GM12878 (cell line): ENCODE results near the gene MEGF9. TPM values are rescaled to one million over a fixed set of nuclear protein-coding genes. Genes with fewer than 3 reads are reported as not detected.

ENCODE experiments used
- ATAC-seq: fragments of 200-7000 bp; cut with Tn5 transposase; 3 replicates; pipeline ENCODE4 v1.9.1; 2020; ENCODE audit warnings: mild to moderate bottlenecking, moderate library complexity
- BruUV-seq: library from RNA; stranded (reverse); fragments of 400-500 nt; replicated peaks from 2 replicates; lab custom pipeline; 2021; lab: Mats Ljungman, UMichigan
- CTCF ChIA-PET: fragments of 300-600 bp; sonication (Branson Sonifier 250); formaldehyde crosslinking; extraction: SDS; loops from one replicate; lab custom pipeline; 2021; ENCODE audit warnings: inconsistent platforms; lab: Yijun Ruan, JAX
- POLR2A ChIA-PET: fragments of 350-600 bp; formaldehyde crosslinking; extraction: SDS; loops from one replicate; lab custom pipeline; 2021; ENCODE audit warnings: inconsistent platforms; lab: Charles Lee
- RAD21 ChIA-PET: fragments of 300-600 bp; sonication (Branson Sonifier 250); formaldehyde crosslinking; loops from one replicate; lab custom pipeline; 2023; ENCODE audit warnings: antibody characterized with exemption; ENCODE audit not compliant: unreplicated experiment; lab: Charles Lee
- SMC1A ChIA-PET: fragments of 300-600 bp; sonication (Branson Sonifier 250); formaldehyde crosslinking; loops from one replicate; lab custom pipeline; 2023; ENCODE audit not compliant: unreplicated experiment, uncharacterized antibody; lab: Charles Lee
- DNase-seq: peaks from one replicate; pipeline ENCODE4 v3.0.0-alpha.2; 2011; ENCODE audit warnings: low read depth, low spot score
- FAIRE-seq: peaks from 3 replicates; lab custom pipeline; 2011; peaks lifted over from hg19 to GRCh38; lab: Jason Lieb, UNC
- H2AFZ ChIP-seq: 2 replicates; pipeline ENCODE4 v1.6.0; 2011; ENCODE audit warnings: low read depth, low read length, control low read depth; ENCODE audit not compliant: control insufficient read depth
- H3K27ac ChIP-seq: 2 replicates; pipeline ENCODE4 v1.5.1; 2011; ENCODE audit warnings: control low read depth; ENCODE audit not compliant: control insufficient read depth, insufficient read depth
- H3K27me3 ChIP-seq, 2 experiments: replicated peaks in 1 of 2; 2 replicates each; pipeline versions ENCODE4 v1.6.0 to v1.6.1; 2011; ENCODE audit warnings: low read length in 1 of 2; ENCODE audit not compliant: control insufficient read depth in 2 of 2, insufficient read depth in 2 of 2
- H3K36me3 ChIP-seq, 2 experiments: 2 replicates each; pipeline ENCODE4 v1.5.1; 2011; ENCODE audit warnings: low read length in 1 of 2; ENCODE audit not compliant: control insufficient read depth in 2 of 2, insufficient read depth in 2 of 2
- H3K4me1 ChIP-seq: 2 replicates; pipeline ENCODE4 v1.6.1; 2011; ENCODE audit warnings: mild to moderate bottlenecking, low read length, moderate library complexity, mixed read lengths; ENCODE audit not compliant: control insufficient read depth, insufficient read depth
- H3K4me2 ChIP-seq: 2 replicates; pipeline ENCODE4 v1.6.0; 2011; ENCODE audit warnings: control low read depth; ENCODE audit not compliant: control insufficient read depth, insufficient read depth
- H3K4me3 ChIP-seq: fragments of 200-600 bp; sonication (generic); 2 replicates; pipeline ENCODE4 v1.5.1; 2016
- H3K79me2 ChIP-seq: 2 replicates; pipeline ENCODE4 v1.6.0; 2011; ENCODE audit warnings: low read length; ENCODE audit not compliant: control insufficient read depth, insufficient read depth
- H3K9ac ChIP-seq: 2 replicates; pipeline ENCODE4 v1.8.0; 2011; ENCODE audit warnings: low read length, control low read depth, mixed read lengths; ENCODE audit not compliant: control insufficient read depth, insufficient read depth
- H3K9me3 ChIP-seq: replicated peaks from 3 replicates; pipeline ENCODE4 v1.5.1; 2011; ENCODE audit warnings: mild to moderate bottlenecking, low read length; ENCODE audit not compliant: control insufficient read depth, insufficient read depth
- H4K20me1 ChIP-seq: 2 replicates; pipeline ENCODE4 v1.6.0; 2011; ENCODE audit not compliant: control insufficient read depth, insufficient read depth
- NR2F1 ChIP-seq: fragments of 450-650 bp; conservative IDR thresholded peaks from 2 replicates; pipeline ENCODE4 v1.6.1; 2017; ENCODE audit warnings: mild to moderate bottlenecking
- PAX5 ChIP-seq: IDR thresholded peaks from 2 replicates; pipeline ENCODE4 v1.6.1; 2011; ENCODE audit warnings: low read depth, low read length, borderline replicate concordance
- RAD21 ChIP-seq: IDR thresholded peaks from 2 replicates; pipeline ENCODE4 v1.6.1; 2011; ENCODE audit warnings: mild to moderate bottlenecking, low read depth, low read length, moderate library complexity; ENCODE audit not compliant: insufficient read depth
- RAD51 ChIP-seq: fragments of 450-650 bp; IDR thresholded peaks from 2 replicates; pipeline ENCODE4 v1.6.1; 2016; ENCODE audit warnings: moderate library complexity, mild to moderate bottlenecking, inconsistent platforms
- TCF7 ChIP-seq: IDR thresholded peaks from 2 replicates; pipeline ENCODE4 v1.6.1; 2014; ENCODE audit warnings: antibody characterized with exemption, borderline replicate concordance
- ZNF217 ChIP-seq: fragments of 450-650 bp; IDR thresholded peaks from 2 replicates; pipeline ENCODE4 v1.6.1; 2017; ENCODE audit warnings: antibody characterized with exemption, mild to moderate bottlenecking
- WGBS: methylation state at CpG from one replicate; pipeline ENCODE4 v1.1.6; 2016; ENCODE audit warnings: low lambda C conversion rate; ENCODE audit not compliant: insufficient replicate concordance, insufficient coverage; ENCODE audit errors: missing lambda C conversion rate; 5-methylcytosine and 5-hydroxymethylcytosine counted together
- in situ Hi-C: fragments of 300-500 bp; cut with MboI; formaldehyde crosslinking; loops from 9 replicates; pipeline ENCODE4 v1.14.3; 2018; ENCODE audit warnings: mixed read lengths
- intact Hi-C: fragments of 100-400 bp; cut with micrococcal nuclease; formaldehyde crosslinking; loops from one replicate; pipeline ENCODE4 v1.14.2; 2022; ENCODE audit not compliant: unreplicated experiment
- polyA plus RNA-seq, 11 experiments: library from polyadenylated mRNA; depleted of rRNA in 4 of 11; unstranded in 6 of 11; stranded (reverse) in 5 of 11; fragments of >200 nt; fragmentation: Nextera tagmentation in 4 of 11; fragmentation: Illumina TruSeq in 1 of 11; extraction: Ambion mirVana in 4 of 11; extraction: Trizol in 1 of 11; gene quantifications; 1 replicate in 1 of 11; 2 replicates in 10 of 11; pipeline versions ENCODE4 v1.2.1 to v1.2.3, GENCODE V29; 2011 to 2016; ENCODE audit warnings: inconsistent platforms in 2 of 11, missing spikeins in 2 of 11, low read depth in 1 of 11
- total RNA-seq, 4 experiments: library from RNA; depleted of rRNA in 3 of 4; stranded (reverse); fragments of >200 nt in 3 of 4; fragmentation: Illumina TruSeq in 1 of 4; extraction: Trizol in 1 of 4; gene quantifications; 2 replicates each; pipeline versions ENCODE4 v1.2.1 to v1.2.3, GENCODE V29; 2013 to 2021
- TF ChIP-seq, protein P1 (sequence below): fragments of 450-650 bp; IDR thresholded peaks from 2 replicates; pipeline ENCODE4 v1.6.1; 2016; ENCODE audit warnings: mild to moderate bottlenecking
- TF ChIP-seq, protein P2 (sequence below): fragments of 450-650 bp; IDR thresholded peaks from 2 replicates; pipeline ENCODE4 v1.6.1; 2017; ENCODE audit warnings: mild to moderate bottlenecking, moderate library complexity
- TF ChIP-seq, protein P3 (sequence below): fragments of 450-650 bp; IDR thresholded peaks from 2 replicates; pipeline ENCODE4 v1.6.1; 2017; ENCODE audit warnings: borderline replicate concordance

MEGF9 gene
- total and polyA plus RNA-seq, 10 of the 15 experiments (the other 5 are each of a cell fraction or from before 2014, with no cell fraction given) = 0.71 to 5.1 (median 2.6) TPM

DNA sequence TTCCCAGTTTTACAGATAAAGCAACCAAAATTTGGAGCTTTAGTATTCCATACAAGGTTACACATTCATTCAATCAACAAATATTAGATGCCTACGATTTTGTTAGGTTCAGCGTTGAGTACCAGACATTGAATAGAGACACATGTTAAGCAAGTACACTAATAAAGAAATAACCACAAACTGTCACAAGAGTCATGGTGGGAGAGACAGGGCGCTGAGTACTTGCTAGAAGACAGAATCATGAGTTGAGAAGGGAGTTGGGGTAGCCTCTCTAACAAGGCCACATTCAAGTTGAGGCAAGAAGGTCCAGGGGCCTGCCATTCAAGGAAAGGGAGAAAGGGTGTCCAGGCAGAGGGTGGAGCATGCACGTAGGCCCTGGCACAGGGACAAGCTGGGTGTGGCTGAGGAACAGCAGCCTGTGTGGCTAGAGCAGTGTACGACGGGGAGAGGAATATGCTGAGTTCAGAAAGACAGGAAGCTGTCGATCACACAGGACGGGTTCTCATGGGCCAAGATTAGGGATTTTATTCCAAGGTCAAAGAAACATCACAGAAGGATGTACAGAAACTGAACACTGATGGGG lies 151.3 kb downstream of the MEGF9 start:
- SMC1A ChIA-PET = interaction anchor here (0.7 kb wide), 1 partner anchor 10 kb away, joined by 4 read pairs; no protein-coding TSS in a partner anchor
- POLR2A ChIA-PET = interaction anchor here (0.5 kb wide), 1 partner anchor 278 kb away, joined by 5 read pairs; no protein-coding TSS in a partner anchor
- Histone ChIP-seq H3K9me3 (no peaks in the 10 kb centered on the region), H3K4me2 (no peak overlapping the region), H3K27me3 (no peaks in the 10 kb centered on the region), H3K4me3 (no peak overlapping the region), H3K4me1 (no peaks in the 10 kb centered on the region), H4K20me1 (no peaks in the 10 kb centered on the region), H2AFZ (no peak overlapping the region), H3K79me2 (no peaks in the 10 kb centered on the region; the same call in 1 of the 2 replicates), H3K9ac (no peak overlapping the region), H3K36me3 (peaks cover 13 to 22% of the 10 kb centered on the region in 2 experiments), H3K27ac (no peak overlapping the region)
- intact Hi-C loops = no loop called here
- RAD21 ChIA-PET = no interaction called here
- WGBS = 97% methylated on average over 8 of the region's 8 CpGs
- CTCF ChIA-PET = no interaction called here
- BruUV-seq = no TSS peak
- TF ChIP-seq RAD51 = no peak
- TF ChIP-seq NR2F1 = no peak
- no peak for TF ChIP-seq RAD21
- FAIRE-seq (no peak), DNase-seq (no peak), ATAC-seq (no peak)
- in situ Hi-C loops = no loop called here

DNA sequence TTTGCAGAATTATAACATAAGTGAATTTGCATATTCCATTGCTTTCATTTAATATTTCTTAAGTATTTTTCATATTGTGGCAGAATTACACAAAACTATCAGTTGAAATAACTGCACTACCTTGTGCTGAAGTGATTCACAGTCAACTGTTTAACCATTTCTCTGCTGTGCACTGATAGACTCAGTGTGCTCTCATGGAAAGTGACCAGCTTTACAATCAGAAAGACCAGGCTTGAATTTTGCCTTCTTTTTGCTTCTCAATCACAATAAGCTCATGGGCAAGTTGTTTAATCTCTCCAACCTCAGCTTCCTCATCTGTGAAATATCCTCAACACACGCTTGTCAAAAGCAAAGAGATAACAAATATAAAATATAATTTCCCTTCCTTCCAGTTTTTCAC lies 152.6 kb downstream of the MEGF9 start:
- peaks cover 13 to 14% of the 10 kb centered on the region in 2 experiments; a peak in 3 of 4 replicates for H3K36me3 ChIP-seq
- H3K27me3 ChIP-seq = no peaks in the 10 kb centered on the region
- in situ Hi-C loops = no loop called here
- DNase-seq (no peak), FAIRE-seq (no peak), ATAC-seq (no peak)
- no peaks in the 10 kb centered on the region for H3K9me3 ChIP-seq
- no TSS peak for BruUV-seq
- H3K4me1 ChIP-seq = no peaks in the 10 kb centered on the region
- H3K27ac ChIP-seq = no peak overlapping the region
- no peak overlapping the region for H3K9ac ChIP-seq
- ChIA-PET SMC1A (interaction anchor here (0.7 kb wide), 1 partner anchor 18 kb away, joined by 3 read pairs; no protein-coding TSS in a partner anchor), RAD21 (no interaction called here), CTCF (no interaction called here), POLR2A (no interaction called here)
- H3K4me2 ChIP-seq = no peak overlapping the region
- H3K79me2 ChIP-seq = no peaks in the 10 kb centered on the region; the same call in 1 of the 2 replicates
- H4K20me1 ChIP-seq = no peaks in the 10 kb centered on the region
- H2AFZ ChIP-seq = no peak overlapping the region
- intact Hi-C loops = no loop called here
- WGBS = 96% methylated on average over 1 of the region's 1 CpG
- H3K4me3 ChIP-seq = no peak overlapping the region
- no peak for TF ChIP-seq TCF7
- TF ChIP-seq, protein P1, sequence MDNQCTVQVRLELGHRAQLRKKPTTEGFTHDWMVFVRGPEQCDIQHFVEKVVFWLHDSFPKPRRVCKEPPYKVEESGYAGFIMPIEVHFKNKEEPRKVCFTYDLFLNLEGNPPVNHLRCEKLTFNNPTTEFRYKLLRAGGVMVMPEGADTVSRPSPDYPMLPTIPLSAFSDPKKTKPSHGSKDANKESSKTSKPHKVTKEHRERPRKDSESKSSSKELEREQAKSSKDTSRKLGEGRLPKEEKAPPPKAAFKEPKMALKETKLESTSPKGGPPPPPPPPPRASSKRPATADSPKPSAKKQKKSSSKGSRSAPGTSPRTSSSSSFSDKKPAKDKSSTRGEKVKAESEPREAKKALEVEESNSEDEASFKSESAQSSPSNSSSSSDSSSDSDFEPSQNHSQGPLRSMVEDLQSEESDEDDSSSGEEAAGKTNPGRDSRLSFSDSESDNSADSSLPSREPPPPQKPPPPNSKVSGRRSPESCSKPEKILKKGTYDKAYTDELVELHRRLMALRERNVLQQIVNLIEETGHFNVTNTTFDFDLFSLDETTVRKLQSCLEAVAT = no peak
- TF ChIP-seq, protein P2, sequence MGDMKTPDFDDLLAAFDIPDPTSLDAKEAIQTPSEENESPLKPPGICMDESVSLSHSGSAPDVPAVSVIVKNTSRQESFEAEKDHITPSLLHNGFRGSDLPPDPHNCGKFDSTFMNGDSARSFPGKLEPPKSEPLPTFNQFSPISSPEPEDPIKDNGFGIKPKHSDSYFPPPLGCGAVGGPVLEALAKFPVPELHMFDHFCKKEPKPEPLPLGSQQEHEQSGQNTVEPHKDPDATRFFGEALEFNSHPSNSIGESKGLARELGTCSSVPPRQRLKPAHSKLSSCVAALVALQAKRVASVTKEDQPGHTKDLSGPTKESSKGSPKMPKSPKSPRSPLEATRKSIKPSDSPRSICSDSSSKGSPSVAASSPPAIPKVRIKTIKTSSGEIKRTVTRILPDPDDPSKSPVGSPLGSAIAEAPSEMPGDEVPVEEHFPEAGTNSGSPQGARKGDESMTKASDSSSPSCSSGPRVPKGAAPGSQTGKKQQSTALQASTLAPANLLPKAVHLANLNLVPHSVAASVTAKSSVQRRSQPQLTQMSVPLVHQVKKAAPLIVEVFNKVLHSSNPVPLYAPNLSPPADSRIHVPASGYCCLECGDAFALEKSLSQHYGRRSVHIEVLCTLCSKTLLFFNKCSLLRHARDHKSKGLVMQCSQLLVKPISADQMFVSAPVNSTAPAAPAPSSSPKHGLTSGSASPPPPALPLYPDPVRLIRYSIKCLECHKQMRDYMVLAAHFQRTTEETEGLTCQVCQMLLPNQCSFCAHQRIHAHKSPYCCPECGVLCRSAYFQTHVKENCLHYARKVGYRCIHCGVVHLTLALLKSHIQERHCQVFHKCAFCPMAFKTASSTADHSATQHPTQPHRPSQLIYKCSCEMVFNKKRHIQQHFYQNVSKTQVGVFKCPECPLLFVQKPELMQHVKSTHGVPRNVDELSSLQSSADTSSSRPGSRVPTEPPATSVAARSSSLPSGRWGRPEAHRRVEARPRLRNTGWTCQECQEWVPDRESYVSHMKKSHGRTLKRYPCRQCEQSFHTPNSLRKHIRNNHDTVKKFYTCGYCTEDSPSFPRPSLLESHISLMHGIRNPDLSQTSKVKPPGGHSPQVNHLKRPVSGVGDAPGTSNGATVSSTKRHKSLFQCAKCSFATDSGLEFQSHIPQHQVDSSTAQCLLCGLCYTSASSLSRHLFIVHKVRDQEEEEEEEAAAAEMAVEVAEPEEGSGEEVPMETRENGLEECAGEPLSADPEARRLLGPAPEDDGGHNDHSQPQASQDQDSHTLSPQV = no peak
- TF ChIP-seq, protein P3, sequence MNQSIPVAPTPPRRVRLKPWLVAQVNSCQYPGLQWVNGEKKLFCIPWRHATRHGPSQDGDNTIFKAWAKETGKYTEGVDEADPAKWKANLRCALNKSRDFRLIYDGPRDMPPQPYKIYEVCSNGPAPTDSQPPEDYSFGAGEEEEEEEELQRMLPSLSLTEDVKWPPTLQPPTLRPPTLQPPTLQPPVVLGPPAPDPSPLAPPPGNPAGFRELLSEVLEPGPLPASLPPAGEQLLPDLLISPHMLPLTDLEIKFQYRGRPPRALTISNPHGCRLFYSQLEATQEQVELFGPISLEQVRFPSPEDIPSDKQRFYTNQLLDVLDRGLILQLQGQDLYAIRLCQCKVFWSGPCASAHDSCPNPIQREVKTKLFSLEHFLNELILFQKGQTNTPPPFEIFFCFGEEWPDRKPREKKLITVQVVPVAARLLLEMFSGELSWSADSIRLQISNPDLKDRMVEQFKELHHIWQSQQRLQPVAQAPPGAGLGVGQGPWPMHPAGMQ = no peak
- TF ChIP-seq ZNF217 = no peak
- no peak for TF ChIP-seq PAX5
